ENCODE data around the gene PPP1R3F.

GRCh38 chrX:49276671-49277534 lies 7.3 kb downstream of the PPP1R3F start:
- no peak for TF ChIP-seq CTCF (IDR thresholded peaks at IDR 0.05; ENCODE audit: low read depth, low read length)
- TF ChIP-seq EZH2phosphoT487 (IDR thresholded peaks at IDR 0.05; ENCODE audit: low read depth) = no peak
